HK-2 (cell line): ENCODE data around the gene TRIM13.
"Not testable (repeated sequence)": the region's sequence is repeated elsewhere in the genome, so short reads cannot be mapped to it uniquely, and the experiment has no call there.

ENCODE experiments used
- DNase-seq: peaks from one replicate; pipeline ENCODE4 v3.0.0-alpha.2; 2018; ENCODE audit not compliant: unreplicated experiment

Gene TRIM13, protein sequence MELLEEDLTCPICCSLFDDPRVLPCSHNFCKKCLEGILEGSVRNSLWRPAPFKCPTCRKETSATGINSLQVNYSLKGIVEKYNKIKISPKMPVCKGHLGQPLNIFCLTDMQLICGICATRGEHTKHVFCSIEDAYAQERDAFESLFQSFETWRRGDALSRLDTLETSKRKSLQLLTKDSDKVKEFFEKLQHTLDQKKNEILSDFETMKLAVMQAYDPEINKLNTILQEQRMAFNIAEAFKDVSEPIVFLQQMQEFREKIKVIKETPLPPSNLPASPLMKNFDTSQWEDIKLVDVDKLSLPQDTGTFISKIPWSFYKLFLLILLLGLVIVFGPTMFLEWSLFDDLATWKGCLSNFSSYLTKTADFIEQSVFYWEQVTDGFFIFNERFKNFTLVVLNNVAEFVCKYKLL

DNA sequence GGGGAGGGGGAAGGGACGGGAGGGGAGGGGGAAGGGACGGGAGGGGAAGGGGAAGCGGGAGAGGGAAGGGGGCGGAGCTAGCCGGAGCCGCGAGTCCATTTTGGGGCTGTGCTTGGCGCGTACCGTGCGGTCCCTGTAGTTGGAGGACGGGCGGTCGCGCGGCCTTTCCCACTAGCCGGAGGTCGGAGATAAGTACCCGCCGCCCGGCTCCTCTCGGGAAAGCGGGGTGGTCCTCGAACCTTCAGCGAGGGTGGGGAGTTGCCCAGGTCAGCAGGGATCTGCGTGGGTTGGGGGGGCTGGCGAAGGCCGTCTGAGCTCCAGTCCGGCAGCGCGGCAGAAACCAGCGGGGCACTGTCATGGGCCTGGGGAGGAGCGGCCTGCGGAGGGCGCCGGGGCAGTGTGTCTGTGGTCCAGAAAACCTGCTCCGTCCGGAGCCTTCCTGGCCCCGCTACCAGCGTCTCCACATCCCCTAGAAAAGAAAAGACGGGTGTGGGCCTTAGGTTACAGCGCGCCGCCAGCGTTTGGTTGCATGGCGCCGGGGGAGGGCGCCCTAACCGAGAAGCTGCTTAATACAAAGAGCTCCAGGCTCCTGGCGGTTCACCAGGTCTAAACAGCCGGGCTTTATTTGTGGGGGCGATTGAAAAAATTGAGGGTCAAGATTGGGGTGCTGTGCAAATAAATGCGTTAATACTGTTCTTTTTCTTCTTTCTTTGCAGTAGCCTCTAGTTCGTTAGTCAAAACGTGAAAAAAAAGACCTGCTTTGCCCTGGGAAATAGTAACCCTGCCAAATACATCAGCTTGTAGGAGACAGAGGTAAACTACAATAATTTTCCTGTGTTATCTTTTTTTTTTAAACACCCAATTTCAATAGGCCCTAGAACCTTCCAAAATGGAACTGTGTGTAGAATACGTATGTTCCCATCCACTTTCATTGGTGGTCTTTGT is at the start of gene TRIM13:
TRIM13 (plus strand) TSS at position 92 of the 945 bp plus-strand sequence. CDS start 14,899 bp downstream, outside the sequence.
- peak; percentile 77 for DNase-seq

DNA sequence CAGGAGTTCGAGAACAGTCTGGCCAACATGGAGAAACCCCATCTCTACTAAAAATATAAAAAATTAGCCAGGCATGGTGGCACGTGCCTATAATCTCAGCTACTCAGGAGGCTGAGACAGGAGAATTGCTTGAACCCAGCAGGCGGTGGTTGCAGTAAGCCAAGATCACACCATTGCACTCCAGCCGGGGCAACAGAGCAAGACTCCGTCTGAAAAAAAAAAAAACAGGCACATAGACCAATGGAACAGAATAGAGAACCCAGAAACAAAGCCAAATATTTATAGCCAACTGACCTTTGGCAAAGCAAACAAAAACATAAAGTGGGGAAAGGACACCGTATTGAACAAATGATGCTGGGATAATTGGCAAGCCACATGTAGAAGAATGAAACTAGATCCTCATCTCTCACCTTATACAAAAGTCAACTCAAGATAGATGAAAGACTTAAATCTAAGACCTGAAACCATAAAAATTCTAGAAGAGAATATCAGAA is 48.0 kb upstream of the TRIM13 start:
- not testable (repeated sequence) for DNase-seq

DNA sequence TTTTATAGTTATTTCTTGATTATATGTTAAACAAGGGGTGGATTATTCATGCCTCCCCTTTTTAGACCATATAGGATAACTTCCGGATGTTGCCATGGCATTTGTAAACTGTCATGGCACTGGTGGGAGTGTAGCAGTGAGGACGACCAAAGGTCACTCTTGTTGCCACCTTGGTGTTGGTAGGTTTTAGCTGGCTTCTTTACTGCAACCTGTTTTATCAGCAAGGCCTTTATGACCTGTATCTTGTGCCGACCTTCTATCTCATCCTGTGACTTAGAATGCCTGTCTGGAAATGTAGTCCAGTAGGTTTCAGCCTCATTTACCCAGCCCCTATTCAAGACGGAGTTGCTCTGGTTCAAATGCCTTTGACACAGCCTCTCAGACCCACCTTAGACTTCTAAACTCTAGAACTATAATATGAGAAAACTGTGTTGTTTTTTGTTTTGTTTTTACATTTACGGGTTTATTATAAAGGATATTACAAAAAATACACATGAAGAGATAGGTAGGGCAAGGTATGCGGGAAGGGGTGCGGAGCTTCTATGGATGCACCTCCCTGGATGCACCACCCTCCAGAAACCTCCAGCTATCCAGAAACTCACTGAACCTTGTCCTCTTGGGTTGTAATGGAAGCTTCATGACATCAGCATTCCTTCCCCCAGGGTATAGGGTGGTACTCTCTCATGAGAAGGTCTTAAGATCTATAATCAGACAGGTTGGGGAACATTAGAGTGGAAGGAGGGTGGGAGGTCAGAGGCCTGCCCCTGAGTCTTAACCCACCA is 44.9 kb upstream of the TRIM13 start:
- DNase-seq = no peak

DNA sequence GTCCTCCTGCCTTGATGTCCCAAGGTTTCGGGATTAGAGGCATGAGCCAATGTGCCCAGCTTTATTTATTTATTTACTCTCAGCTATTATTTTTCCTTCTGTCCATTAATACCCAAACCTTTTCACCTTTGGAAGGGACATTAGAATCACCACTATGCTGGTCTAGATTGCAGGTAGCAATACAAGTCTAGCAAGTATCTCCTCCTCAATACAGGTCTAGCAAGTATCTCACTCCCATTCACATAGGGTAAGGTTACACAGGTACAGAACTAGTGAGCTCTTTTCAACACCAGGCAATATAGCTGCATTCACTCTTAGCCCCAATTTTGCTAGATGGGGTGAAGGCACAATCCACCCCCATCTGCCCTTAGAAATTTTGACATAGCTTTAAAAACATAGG is 43.3 kb upstream of the TRIM13 start:
- DNase-seq = no peak

DNA sequence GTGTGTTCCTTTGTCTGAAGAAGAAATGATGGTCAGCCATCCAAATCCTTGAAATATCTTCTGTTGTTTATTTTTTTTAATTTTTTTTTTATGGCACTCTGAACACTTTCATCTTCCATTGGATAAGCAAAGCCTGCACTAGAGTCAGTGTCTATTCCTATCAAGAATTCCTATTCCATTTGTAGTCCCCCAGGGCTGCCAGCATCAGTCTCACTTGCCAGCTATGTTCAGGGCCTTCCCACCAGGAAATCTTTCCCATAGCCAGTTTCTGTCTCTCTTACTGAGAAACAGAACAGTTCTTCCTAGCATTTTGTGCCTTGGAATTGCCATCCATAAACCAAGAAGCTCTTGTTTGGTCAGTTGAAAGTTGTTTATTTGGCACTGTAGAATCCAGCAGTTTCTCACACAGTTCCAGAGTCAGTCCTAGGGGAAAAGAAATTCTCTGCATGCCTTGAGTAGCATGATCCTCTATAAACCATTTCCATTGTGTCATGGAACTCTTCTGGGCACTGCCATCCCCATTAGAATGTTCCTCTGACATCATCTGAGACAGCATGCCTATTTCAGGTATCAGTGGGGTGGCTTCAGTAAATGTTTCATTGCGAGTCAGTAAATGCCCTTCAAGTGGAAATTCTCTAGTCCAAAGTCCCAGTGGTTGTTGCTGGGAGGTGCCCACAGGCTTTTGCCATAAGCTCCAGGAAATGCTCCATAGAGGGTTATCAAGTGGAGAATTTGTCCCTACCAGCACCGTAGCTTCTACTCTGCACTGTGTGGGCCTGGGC is 42.0 kb upstream of the TRIM13 start:
- DNase-seq = no peak

DNA sequence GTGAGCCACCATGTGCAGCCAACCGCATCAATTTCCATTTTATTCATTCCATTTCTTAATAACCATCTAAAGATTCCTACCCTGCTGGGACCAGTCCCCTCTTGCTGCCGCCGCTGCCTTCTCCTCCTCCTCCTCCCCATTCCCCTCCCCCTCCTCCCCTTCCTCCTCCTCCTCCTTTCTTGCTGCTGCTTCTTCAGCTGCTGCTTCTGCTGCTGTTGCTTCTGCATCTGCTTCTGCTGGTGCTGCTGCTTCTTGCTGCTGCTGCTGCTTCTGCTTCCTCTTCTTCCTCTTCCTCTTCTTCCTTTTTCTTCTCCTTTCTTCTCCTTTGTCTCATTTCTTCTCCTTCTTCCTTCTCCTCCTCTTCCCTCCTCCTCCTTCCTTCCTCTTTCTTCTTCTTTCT is 40.7 kb upstream of the TRIM13 start:
- DNase-seq = no peak

DNA sequence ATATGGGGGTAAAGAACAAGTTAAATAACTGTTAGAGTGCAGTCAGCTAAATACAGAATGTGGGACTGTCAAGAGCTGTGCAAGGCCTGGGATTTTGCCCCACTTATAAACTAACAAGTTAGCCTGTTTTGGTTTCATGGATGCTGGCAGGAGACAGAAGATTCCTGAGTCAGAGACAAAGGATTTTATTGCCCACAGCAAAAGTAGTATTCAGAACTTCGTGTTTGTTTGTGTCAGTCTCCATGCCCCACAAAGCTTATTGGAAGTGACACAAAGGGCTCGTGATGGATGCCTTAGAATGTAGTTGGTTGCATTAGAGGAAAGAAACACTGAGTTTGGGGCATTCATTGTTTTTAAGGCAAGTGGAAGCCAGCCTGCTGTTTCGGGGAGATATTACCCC is 38.5 kb upstream of the TRIM13 start:
- DNase-seq = no peak

DNA sequence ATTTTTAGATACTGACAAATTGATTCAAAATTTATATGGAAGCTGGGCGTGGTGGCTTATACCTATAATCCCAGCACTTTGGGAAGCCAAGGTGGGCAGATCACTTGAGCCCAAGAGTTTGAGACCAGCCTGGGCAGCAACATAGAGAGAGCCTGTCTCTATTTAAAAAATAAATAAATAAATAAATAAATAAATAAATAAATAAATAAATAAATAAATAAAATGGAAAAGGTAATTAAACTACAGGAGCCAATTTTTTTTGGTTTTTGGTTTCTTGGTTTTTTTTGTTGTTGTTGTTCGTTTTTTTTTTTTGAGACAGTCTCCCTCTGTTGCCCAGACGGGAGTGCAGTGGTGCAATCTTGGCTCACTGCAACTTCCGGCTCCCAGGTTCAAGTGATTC is 29.4 kb upstream of the TRIM13 start:
- DNase-seq = no peak

DNA sequence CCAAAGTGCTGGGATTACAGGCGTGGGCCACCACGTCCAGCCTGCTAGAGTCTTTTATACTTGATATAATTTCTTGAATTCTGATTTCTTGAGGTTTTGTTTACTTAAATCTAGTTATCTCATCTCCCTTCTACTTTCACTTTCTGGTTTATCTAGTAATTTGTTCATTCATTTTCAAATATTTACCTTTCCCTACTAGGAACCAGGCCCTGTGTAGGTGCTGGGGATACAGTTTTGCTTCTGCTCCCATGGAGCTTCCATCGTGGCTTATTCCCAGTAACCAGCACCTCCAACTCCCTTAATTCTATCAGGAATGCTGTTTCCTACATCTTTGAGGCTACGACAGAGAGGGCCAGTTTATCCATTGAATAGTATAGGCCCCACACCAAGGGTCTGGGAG is 24.1 kb upstream of the TRIM13 start:
- DNase-seq = no peak

DNA sequence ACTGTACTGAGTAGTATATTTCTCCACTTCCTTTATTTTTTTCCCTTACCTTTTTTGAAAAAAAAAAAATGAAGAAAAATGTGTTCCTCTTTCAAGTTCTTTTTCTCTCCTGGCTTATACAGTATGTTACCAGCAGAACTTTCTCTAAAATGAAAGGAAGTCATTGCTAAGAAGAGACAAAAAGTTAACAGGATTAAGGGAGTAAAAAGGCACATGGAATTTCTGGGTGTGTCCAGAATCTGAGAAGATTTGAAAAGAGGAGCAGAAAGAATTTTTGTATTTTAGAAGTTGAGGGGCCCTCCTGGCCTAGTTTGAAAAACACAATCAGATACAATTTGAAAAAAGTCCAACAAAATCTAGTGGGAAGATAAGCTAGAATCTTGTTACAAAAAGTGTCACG is 21.0 kb upstream of the TRIM13 start:
- no peak for DNase-seq

DNA sequence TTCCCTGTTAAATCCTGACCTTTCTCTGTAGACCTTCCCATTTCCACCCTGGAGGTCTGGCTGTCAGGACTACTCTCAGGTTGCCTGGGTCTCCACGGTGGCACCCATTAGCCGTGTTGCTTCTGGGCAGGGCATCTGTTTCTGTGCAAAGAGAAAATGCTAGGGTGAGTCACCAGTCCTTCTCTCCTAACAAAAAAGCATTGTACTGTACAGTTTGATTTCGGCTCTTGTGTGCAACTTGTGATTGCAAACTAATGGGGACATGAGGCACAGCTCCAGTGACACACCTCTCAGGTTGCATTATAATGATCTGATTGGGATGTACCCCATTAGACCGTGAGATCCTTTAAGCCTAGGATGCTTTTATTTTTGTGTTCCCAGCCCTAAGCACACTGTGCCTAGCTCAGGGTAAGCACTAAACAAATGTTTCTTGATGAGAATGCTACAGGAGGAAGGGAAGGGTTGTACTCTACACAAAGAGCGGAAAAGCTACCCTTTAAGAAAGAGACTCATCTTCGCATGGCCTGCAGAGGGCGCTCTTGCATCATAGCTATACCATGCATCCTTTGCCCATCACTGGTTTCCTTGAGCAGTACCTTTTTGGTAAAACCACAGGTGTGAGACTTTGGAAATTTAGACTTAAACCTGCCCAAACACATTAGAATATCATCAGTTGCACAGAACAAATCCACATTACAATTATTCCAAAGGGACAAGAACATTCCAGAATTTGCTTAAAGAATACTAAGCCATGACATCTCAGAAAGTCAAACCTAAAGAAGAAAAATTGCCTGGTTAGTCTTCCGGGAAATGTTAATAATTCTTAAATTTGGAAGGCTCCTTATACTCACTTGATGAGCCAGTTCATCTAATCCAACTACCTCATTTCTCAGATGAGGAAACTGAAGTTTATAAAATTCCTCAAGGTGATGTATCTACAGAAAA is 20.3 kb upstream of the TRIM13 start:
- DNase-seq = peak; percentile 43

DNA sequence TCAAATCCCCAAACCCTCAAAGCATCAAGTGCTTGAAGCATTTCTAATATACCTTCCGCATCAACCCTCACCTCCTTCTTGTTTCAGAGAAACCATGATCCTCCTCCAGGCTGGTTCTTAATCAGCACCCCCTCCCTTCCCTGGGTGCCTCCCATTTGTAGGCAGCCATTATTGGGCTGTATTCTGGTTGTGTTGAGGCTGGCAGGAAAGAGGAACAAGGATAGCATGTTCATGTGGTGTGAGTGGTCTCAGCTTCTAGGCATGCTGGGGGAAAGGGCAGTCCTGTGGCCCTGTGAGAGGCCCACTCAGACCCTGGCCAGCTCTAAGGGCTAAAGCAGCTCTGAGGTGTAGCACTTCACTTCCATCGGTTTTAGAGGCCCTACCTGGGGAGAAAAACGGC is 18.9 kb upstream of the TRIM13 start:
- no peak for DNase-seq

DNA sequence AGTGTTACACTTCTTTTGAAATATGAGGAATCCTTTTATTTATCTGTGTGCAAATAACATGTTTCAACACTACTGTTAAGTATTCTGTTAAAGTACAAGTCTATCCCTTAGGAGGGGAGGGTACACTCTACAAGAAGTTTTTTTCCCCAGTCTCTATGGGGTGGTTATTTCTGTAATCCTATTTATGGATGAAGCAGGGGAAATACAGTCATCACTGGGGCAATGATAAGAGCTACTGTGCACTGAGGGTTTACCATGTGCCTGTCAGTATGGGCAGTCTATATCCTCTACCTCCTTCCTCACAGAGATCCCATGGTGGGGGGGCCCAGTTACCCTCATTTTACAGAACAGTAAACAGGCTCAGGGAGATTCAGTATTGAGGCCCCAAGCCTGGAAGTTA is 16.6 kb upstream of the TRIM13 start:
- DNase-seq = no peak

DNA sequence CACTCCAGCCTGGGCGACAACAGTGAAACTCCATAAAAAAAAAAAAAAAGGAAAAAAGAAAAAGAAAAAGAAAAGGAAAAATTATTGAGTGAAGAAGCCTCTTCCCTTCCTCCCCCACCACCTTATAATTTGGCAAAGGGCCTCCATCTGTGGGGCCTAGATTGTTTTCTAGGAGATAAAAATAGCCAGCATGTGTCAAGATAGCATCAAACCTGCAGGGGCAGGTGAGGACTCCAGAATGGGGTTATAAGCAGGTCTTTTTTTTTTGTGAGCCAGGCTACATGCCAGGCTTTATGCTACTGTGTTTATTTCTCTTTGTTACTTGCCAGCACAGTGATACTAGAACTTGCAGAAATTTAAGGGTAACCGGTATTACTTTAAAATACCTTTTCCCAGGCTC is 11.7 kb upstream of the TRIM13 start:
- DNase-seq = no peak

DNA sequence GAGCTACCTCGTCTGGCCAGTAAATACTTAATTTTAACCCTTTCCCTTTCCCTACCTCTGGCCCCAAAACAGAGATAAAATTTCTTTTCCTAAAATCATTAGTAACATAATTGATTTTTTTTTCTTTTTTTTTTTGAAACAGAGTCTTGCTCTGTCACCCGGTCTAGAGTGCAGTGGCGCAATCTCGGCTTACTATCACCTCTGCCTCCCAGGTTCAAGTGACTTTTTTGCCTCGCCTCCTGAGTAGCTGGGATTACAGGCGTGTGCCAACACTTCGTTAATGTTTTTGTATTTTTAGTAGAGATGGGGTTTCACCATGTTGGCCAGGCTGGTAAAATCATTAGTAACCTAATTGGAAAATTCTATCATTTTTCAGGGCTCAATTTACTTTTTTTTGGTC is 10.4 kb upstream of the TRIM13 start:
- no peak for DNase-seq

DNA sequence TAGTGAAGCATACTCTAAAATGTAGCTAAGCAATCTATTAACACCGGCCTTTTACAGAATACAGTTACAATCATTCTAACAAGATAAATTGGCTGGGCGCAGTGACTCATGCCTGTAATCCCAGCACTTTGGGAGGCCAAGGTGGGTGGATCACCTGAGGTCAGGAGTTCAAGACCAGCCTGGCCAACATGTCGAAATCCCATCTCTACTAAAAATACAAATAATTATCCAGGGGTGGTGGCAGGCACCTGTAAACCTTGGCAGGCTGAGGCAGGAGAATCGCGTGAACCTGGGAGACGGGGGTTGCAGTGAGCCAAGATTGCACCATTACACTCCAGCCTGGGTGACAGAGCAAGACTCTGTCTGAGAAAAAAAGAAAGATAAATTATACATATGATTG is 6.2 kb upstream of the TRIM13 start:
- not testable (repeated sequence) for DNase-seq

DNA sequence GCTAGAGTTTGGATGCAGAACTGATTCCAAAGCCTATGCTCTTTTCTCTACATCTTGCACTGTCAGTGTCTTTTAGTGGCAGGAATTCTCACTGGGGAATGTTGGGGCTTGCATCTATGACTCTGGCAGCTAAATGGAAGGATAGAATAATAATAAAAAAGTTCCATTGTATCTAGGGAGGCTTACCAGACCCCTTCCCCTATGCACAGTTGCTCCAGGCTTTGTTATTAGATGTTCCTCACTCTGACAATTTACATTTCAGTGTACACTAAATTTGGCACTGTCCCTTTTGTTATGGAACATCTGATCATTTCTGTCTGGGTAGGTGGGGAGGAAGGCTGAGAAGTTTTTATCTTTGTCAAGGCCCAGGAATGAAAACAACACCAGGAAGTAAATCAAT is 3.7 kb upstream of the TRIM13 start:
- DNase-seq = no peak

DNA sequence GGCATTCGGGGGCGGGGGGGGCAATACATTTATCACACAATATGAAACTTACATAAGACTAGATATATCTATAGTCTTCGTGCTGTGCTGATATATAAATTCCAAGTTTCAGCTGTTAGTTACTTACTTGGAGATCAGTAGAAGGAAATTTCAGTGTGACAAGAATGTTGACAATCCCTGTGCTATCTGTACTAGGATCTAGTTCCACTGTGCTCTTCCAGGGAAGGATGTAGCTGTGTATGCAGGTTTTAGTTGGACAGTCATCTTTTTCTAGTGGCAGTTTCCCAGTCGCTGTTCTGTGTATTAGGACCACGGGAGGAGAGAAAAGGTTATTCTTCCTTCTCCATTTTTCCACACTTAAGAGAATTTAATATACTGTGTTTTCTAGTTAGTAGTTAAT is 3.2 kb upstream of the TRIM13 start:
- no peak for DNase-seq

DNA sequence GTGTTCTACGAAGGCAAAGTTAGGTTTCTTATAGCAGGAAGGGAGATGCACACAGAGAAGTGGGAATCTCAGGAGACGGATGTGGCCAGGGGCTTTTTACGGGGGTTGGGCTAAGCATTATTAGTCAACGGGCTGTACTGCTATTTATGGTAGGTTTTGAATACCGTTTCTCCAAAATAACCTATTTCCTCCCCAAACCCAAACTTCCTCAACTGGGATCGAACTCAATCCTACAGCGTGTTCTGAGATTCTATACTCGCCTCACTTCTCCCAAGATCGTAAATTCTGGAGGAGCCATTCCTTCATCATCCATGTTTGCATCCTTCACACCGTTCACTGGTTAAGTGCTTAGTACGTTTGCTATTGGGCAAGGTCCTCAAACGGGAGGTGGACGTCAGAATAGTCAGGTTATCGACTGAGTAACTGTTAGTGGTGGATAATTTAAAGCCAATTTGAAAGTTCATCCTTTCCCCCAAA is 1.2 kb upstream of the TRIM13 start:
- no peak for DNase-seq
